ENCODE results near the gene GPC4.

- no peak for TF ChIP-seq CTCF (IDR thresholded peaks at IDR 0.05; ENCODE audit: insufficient read depth, low read length, poor library complexity, severe bottlenecking)
- TF ChIP-seq EZH2phosphoT487 (conservative IDR thresholded peaks at IDR 0.05; ENCODE audit: low read length) = no peak
Observed at GRCh38 chrX:133307637-133308498, 107.4 kb downstream of the GPC4 start.

Measured in SU-DHL-6 (cell line).